ENCODE data around the gene PPP1R27. TPM values are rescaled to one million over a fixed set of nuclear protein-coding genes. Genes with fewer than 3 reads are reported as not detected.
A peak's percentile ranks its signal among the peaks of the same experiment; 100 is the strongest.

Gene PPP1R27
- total RNA-seq = not detected in 2 replicates
- not detected in 2 replicates for polyA plus RNA-seq
- not detected in 2 replicates for polyA plus RNA-seq (2011; cell fraction: cytosol; rRNA removed)
- polyA plus RNA-seq (2011; cell fraction: nucleus; rRNA removed) = 0.10 TPM in 1 of 2 replicates, not detected in the other
- not detected in 2 replicates for polyA plus RNA-seq (2012)
- polyA minus RNA-seq = not detected in 2 replicates
- not detected for polyA minus RNA-seq (2011; cell fraction: cytosol; rRNA and poly(A)+ RNA removed)
- not detected in 2 replicates for polyA minus RNA-seq (2011; cell fraction: nucleus; rRNA and poly(A)+ RNA removed)
- Bru-seq, nascent RNA = not detected
- BruChase-seq, experiment 1, labeled RNA remaining after a 6-hour chase = percentile 15 among the genes with signal in this experiment
- not detected for BruChase-seq, experiment 2, labeled RNA remaining after a 2-hour chase
- long read RNA-seq = 0 reads

GRCh38 chr17:81834831-81835267, at the start of gene PPP1R27:
Gene PPP1R27, minus strand, starts transcription at chr17:81835050. Its CDS starts 97 bp downstream, at chr17:81834953.
- DNase-seq (ENCODE audit: low read depth, low spot score) (no peak), FAIRE-seq (no peak)
- Histone ChIP-seq H3K4me3 (replicated peaks in 1 of 3; ENCODE audit: insufficient read depth in 1 of 3, low read depth in 1 of 3, low read length in 3 of 3) (peak within 1 kb of the TSS in 1 of 3 experiments; percentile 40), H3K9me1 (replicated peaks; ENCODE audit: control insufficient read depth, extremely low read depth, insufficient read depth, low read length) (no peaks in the 10 kb centered on the region), H4K20me1 (replicated peaks; ENCODE audit: control insufficient read depth, extremely low read depth, insufficient read depth, low read length) (no peaks in the 10 kb centered on the region), H3K4me1 (ENCODE audit: control insufficient read depth, extremely low read depth, insufficient read depth, low read length) (peaks cover 11% of the 10 kb centered on the region), H3K36me3 (ENCODE audit: control insufficient read depth in 2 of 2, extremely low read depth in 1 of 2, insufficient read depth in 2 of 2, low read length in 2 of 2) (peaks cover 0 to 1% of the 10 kb centered on the region in 2 experiments), H3K79me2 (ENCODE audit: control insufficient read depth, insufficient read depth, low read length) (peaks cover 9% of the 10 kb centered on the region), H3K9me3 (replicated peaks; ENCODE audit: control insufficient read depth, insufficient read depth, low read length) (no peaks in the 10 kb centered on the region), H3K27ac (ENCODE audit: insufficient read depth, low read depth, low read length) (no peak within 1 kb of the TSS), H3K9ac (replicated peaks; ENCODE audit: extremely low read depth, insufficient read depth, low read length) (no peak within 1 kb of the TSS), H3K27me3 (ENCODE audit: control insufficient read depth in 2 of 2, insufficient read depth in 2 of 2, low read length in 2 of 2) (no peaks in the 10 kb centered on the region), H2AFZ (ENCODE audit: low read depth, low read length) (no peak within 1 kb of the TSS), H3K4me2 (ENCODE audit: insufficient read depth, low read length) (peak within 1 kb of the TSS; percentile 70)
- POLR2A ChIA-PET = no interaction called here
- BruUV-seq (replicated peaks) = no TSS peak
- TF ChIP-seq POLR2A (IDR thresholded peaks at IDR 0.05; ENCODE audit: low read depth, low read length) = no peak
- TF ChIP-seq MAX (IDR thresholded peaks at IDR 0.05; ENCODE audit: insufficient read depth, insufficient read length) = no peak
- TF ChIP-seq POLR2AphosphoS5 (IDR thresholded peaks at IDR 0.05; ENCODE audit: insufficient read depth, low read depth, low read length) = no peak
- no peak for TF ChIP-seq MYC (IDR thresholded peaks at IDR 0.05; ENCODE audit: low read depth, low read length)
- no peak for TF ChIP-seq CTCF (IDR thresholded peaks at IDR 0.05; ENCODE audit: extremely low read depth in 1 of 2, insufficient read depth in 1 of 2, low read depth in 1 of 2, low read length in 2 of 2)
- TF ChIP-seq FOS (IDR thresholded peaks at IDR 0.05; ENCODE audit: borderline replicate concordance, insufficient read depth, low read length) = no peak
- no peak for TF ChIP-seq EZH2 (IDR thresholded peaks at IDR 0.05; ENCODE audit: borderline replicate concordance, low read depth, low read length, severe bottlenecking)
- no peak for TF ChIP-seq JUN (IDR thresholded peaks at IDR 0.05; ENCODE audit: borderline replicate concordance, insufficient read depth, insufficient read length, low read depth)
- no peak for TF ChIP-seq GATA2 (IDR thresholded peaks at IDR 0.05; ENCODE audit: insufficient read depth, insufficient read length, low read depth, low read length)
- CTCF ChIA-PET = no interaction called here
- intact Hi-C loops (cut with micrococcal nuclease) (no loop called here), dilution Hi-C loops (cut with MboI; ENCODE audit: extremely low pct_ligation_motif_present, low sequenced_read_pairs) (no loop called here)

All from endothelial cell of umbilical vein (primary cell).